ENCODE data around the gene CHKA.
A peak's percentile ranks its signal among the peaks of the same experiment; 100 is the strongest.

Gene CHKA

GRCh38 chr11:68012843-68013610, 108.2 kb downstream of the CHKA start:
- no peak for DNase-seq

DNA sequence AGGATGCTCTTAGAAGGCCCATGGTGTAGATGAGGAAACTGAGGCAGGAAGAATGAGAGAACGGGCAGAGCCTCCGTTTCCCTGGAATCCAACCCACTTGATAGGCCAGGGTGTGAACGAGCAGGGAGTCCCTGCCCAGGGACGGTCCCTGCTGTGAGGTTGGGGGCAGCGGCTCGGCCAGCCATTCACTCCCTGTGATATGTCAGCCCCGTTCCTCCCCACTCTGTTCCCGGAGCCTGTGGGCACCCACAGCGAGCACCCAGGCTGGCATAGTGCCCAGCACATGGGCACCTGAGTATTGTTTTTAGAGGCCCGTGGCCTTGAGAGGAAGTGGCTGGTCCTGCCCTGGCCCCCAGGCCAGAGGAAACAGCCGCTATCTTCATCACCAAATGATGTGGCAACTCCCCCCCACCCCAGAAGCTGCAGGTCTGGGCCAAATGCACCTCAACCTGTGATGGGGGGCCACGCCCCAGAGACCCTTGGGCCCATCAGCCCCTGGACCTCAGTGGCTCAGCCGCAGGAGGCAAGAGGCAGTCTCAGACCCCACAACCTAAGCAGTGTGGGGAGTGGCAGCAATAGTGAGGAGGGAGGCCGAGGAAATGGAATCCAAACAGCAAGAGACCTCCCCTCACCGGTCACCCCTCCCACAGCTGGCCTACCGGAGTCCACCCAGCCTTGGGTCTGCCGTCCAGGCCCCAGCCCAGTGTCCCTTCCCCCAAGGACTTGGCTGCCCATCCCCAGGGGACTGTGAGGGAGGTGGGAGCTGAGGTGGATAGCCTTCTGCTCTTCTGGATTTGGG, 108.9 kb downstream of the CHKA start:
- DNase-seq = no peak

DNA sequence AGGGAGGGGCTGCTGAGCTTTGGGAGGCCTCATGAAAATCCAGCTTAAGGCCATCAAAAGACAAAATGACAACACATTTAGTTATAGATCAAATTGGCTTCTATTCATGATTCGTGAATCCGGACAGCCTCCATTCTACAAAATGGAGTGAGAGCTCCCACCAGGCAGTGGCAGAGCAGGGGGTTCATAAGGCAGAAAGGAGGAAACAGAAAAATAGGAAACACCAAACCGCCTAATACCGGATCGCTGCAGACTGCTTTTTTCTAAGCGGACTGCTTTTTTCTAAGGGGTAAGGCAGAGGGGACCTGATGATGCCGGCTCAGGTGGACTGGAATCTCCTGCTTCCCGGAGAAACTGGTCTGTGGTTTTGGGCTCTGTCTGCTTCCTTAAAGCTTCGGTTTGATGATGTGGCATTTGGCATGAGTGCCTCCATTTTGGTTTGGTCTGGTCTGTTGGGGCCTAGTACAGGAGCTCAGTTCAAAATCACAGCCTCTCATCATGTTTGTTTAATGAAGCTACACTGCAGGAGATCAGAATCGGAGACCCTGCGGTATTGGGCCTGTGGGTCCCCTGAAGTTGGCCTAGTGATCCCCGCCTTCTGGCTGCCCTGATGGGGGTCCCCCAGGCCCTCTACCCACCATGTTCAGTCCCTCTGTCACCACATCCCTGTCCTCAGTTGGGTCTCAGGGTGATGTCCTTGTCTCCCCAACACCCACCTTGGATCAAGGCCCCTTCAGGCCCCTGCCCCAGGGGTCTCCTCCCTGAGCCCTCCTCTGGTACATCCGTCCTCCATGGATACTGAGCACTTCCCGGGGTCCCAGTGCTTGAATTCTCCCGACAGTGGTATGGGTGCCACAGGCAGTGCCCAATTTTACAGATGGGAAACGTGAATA, 109.9 kb downstream of the CHKA start:
- DNase-seq = no peak

- peak; percentile 85 for DNase-seq
Measured at GRCh38 chr11:68010090-68011041, 110.8 kb downstream of the CHKA start, which contains the start of gene ALDH3B1. TSS of gene ALDH3B1 (plus strand) at chr11:68010327. CDS start at chr11:68015298, 4,971 bp downstream.

- DNase-seq = no peak
Measured at GRCh38 chr11:68009391-68010089, 111.6 kb downstream of the CHKA start.

GRCh38 chr11:68008381-68009337, 112.5 kb downstream of the CHKA start:
- no peak for DNase-seq

- no peak for DNase-seq
Measured at GRCh38 chr11:68007498-68008380, 113.4 kb downstream of the CHKA start.

DNA sequence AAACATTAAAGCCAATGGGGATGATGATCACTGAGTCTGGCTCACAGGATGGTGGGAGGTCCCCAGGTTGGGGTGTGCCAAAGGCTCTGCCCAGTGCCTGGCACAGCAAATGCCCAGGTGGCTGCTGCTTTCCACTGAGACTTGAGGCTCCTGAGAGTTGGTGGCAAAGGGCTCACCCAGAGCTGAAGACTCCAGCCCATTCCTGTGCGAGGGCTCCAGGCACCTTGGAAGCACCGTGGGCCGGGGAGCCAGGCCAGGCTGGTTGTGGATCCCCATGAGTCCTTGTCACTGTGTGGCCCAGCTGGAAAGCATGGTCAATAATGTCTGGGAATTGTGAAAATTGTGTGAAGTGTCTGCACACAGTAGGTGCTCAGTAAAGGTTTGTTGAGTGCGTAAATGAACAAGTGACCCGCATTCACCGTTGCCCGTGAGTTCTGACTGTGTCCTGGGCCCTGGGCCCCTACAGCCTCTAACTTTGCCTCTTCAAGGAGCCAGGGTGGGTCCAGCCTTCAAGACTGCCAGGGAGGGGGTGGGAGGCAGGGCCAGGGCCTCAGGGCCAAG, 114.5 kb downstream of the CHKA start:
- DNase-seq = no peak

- DNase-seq = no peak
Measured at GRCh38 chr11:68004551-68005335, 116.4 kb downstream of the CHKA start.

DNA sequence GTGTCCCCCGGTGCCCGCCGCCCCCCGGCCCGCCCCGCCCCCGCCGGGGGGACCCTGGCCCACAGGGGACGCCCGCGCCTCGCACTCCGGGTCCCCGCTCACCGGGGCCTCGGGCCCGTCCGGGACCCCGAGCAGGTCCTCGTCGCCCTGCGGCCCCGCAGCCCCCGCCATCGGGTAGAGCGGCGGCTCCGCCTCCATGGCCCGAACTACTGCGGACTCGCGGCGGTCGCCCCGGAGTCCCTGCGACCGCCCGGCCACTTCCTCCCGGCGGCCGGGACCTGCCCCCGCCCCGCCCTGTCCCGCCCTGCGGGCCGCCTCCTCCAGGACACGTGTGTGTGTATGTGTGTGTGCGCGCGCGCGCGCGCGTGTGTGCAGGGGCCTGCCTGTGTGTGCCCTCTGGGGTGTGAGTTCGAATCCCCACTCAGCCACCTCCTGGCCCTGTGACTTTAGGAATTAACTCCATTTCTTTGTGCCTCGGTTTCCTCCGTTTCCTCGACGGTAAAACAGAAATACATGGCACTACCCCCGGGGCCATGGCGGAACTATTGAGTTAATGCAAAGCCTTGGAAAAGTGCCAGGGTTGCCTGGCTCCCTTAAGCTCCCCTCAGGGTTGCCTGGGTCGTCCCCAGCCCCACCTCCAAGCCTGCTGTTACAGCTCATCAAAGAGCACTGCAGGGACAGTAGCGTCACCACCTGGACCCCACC, 117.2 kb downstream of the CHKA start, which contains the start of gene UNC93B1:
Gene UNC93B1 (minus strand): TSS at position 252 of the 705 bp plus-strand sequence. CDS start 54 bp downstream, at position 198.
- no peak for DNase-seq

- DNase-seq = no peak
Measured at GRCh38 chr11:68002938-68003845, 118.0 kb downstream of the CHKA start.

All from GOT3 (cell line).